ENCODE measurements around the gene LPP. TPM values are rescaled to one million over a fixed set of nuclear protein-coding genes. Genes with fewer than 3 reads are reported as not detected.
A peak's percentile ranks its signal among the peaks of the same experiment; 100 is the strongest.

Gene LPP
- total RNA-seq, 6 experiments from 2014 or later: 41.5 to 90.5 (median 69.5) TPM

- no peak for ATAC-seq
- TF ChIP-seq POLR2A (IDR thresholded peaks at IDR 0.05) (no peak), CTCF (IDR thresholded peaks at IDR 0.05) (no peak)
- no peak for DNase-seq
- Histone ChIP-seq H3K27ac (no peak overlapping the region), H3K27me3 (no peaks in the 10 kb centered on the region), H3K9me3 (no peaks in the 10 kb centered on the region), H3K36me3 (no peaks in the 10 kb centered on the region), H3K4me3 (no peak overlapping the region), H3K4me1 (peaks cover 0 to under 1% (median 0%) of the 10 kb centered on the region in 4 donors)
- intact Hi-C loops (cut with DNase I): no loop called here
- 83% methylated on average over 3 of the region's 3 CpGs for WGBS (ENCODE audit: insufficient coverage, low coverage, low lambda C conversion rate, missing lambda C conversion rate)
Observed at GRCh38 chr3:188641076-188641475, 487.1 kb downstream of the LPP start.

- Histone ChIP-seq H3K4me1 (no peaks in the 10 kb centered on the region), H3K36me3 (no peaks in the 10 kb centered on the region), H3K9me3 (no peaks in the 10 kb centered on the region), H3K4me3 (no peak overlapping the region), H3K27me3 (no peaks in the 10 kb centered on the region), H3K27ac (no peak overlapping the region)
- intact Hi-C loops (cut with DNase I): no loop called here
- 86% methylated on average over 3 of the region's 3 CpGs for WGBS (ENCODE audit: insufficient coverage, low coverage, low lambda C conversion rate, missing lambda C conversion rate)
- no peak for ATAC-seq
- TF ChIP-seq CTCF (IDR thresholded peaks at IDR 0.05) (no peak), POLR2A (IDR thresholded peaks at IDR 0.05) (no peak)
- no peak for DNase-seq
Observed at GRCh38 chr3:188643736-188644135, 489.8 kb downstream of the LPP start.

- H3K4me3 ChIP-seq: no peak overlapping the region
- no peaks in the 10 kb centered on the region for H3K9me3 ChIP-seq
- H3K36me3 ChIP-seq: no peaks in the 10 kb centered on the region
- TF ChIP-seq POLR2A (IDR thresholded peaks at IDR 0.05): no peak
- no peak for TF ChIP-seq CTCF (IDR thresholded peaks at IDR 0.05)
- intact Hi-C loops (cut with DNase I): no loop called here
- WGBS (ENCODE audit: insufficient coverage, low coverage, low lambda C conversion rate, missing lambda C conversion rate): 0% methylated on average over 1 of the region's 1 CpG
- DNase-seq (no peak), ATAC-seq (peak in 3 of 4 donors; percentile 43 to 59 (median 49))
- no peaks in the 10 kb centered on the region for H3K4me1 ChIP-seq
- H3K27me3 ChIP-seq: no peaks in the 10 kb centered on the region
- no peak overlapping the region for H3K27ac ChIP-seq
Observed at GRCh38 chr3:188646592-188646991, 492.6 kb downstream of the LPP start.

GRCh38 chr3:188647237-188647636 lies 493.3 kb downstream of the LPP start:
- WGBS (ENCODE audit: insufficient coverage, low coverage, low lambda C conversion rate, missing lambda C conversion rate): 95% methylated on average over 4 of the region's 6 CpGs
- Histone ChIP-seq H3K27ac (no peak overlapping the region), H3K9me3 (no peaks in the 10 kb centered on the region)

More at GRCh38 chr3:188647237-188647636, 493.3 kb downstream of the LPP start:
- no peak overlapping the region for H3K4me3 ChIP-seq
- H3K36me3 ChIP-seq: no peaks in the 10 kb centered on the region
- TF ChIP-seq CTCF (IDR thresholded peaks at IDR 0.05) (no peak), POLR2A (IDR thresholded peaks at IDR 0.05) (no peak)
- DNase-seq (no peak), ATAC-seq (no peak)
- intact Hi-C loops (cut with DNase I): no loop called here
- H3K4me1 ChIP-seq: no peaks in the 10 kb centered on the region
- no peaks in the 10 kb centered on the region for H3K27me3 ChIP-seq

Measured in right lobe of liver (tissue), 6 donors.